ENCODE results near the gene EFNA2.
A peak's percentile ranks its signal among the peaks of the same experiment; 100 is the strongest.

The EFNA2 gene

DNA sequence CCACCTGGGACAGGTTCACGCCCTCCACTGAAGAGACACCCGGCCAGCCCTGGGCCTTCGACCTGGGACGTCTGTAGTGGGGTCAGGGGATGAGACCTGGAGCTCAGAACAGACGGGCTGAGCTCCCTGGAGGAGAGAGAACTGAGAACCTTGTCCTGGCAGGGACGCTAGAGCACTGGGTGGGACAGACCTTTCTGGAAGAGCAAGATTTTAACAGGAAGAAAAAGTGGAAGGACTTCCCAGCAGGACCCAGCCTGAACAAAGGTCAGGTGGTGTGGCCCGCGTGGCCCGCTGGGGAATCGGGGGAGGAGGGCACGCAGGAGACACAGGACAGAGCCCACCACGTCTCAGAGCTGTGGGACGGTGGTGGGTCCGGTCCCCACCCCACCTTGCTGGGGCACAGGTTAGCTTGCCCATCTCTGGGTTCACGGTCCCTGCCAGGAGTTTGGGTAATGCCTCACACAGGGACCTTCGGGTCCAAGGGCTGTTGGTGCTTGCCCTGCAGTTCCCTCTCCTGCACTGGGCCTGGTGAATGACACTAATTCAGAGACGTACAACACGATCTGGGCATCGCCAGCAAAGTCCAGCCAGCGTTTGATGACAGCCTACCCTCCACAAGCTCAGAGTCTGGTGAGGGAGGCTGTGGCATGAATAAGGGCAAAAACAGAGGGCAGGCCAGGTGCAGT is 1.2 kb upstream of the EFNA2 start:
- no peak for DNase-seq (ENCODE audit: low read depth)

DNA sequence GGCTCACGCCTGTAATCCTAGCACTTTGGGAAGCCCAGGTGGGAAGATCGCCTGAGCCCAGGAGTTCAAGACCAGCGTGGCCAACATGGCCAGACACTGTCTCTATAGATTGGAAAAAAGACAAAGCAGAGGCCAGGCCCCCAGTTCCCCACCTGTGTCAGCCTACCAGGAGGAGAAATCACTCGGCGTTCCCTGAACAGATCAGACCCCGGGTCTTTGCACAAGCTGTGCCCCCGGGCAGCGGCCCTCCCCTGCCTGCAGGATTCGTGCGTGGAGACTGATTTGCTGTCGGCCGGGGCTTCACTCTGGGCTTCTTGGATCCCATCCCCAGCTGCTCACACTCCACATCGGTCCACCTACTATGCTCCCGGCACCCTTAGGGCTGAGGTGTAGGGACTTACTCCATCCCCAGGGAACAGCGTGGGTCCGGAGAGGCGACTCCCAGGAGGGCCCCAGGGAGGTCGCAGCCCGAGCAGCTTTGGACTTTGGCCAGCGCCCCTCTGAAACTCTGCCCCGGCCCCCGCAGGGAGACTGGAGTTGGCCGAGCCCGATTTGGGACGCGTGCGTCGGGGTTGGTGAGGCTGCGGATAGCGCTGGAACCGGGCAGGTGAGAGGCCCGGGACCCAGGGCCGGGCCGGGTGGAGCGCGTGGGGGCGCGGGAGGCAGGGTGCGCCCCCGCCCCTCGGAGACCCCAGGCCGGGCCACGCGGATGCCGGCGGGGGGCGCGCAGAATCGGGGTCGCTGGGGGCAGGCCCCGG is 515 bp upstream of the EFNA2 start:
- no peak for DNase-seq (ENCODE audit: low read depth)

DNA sequence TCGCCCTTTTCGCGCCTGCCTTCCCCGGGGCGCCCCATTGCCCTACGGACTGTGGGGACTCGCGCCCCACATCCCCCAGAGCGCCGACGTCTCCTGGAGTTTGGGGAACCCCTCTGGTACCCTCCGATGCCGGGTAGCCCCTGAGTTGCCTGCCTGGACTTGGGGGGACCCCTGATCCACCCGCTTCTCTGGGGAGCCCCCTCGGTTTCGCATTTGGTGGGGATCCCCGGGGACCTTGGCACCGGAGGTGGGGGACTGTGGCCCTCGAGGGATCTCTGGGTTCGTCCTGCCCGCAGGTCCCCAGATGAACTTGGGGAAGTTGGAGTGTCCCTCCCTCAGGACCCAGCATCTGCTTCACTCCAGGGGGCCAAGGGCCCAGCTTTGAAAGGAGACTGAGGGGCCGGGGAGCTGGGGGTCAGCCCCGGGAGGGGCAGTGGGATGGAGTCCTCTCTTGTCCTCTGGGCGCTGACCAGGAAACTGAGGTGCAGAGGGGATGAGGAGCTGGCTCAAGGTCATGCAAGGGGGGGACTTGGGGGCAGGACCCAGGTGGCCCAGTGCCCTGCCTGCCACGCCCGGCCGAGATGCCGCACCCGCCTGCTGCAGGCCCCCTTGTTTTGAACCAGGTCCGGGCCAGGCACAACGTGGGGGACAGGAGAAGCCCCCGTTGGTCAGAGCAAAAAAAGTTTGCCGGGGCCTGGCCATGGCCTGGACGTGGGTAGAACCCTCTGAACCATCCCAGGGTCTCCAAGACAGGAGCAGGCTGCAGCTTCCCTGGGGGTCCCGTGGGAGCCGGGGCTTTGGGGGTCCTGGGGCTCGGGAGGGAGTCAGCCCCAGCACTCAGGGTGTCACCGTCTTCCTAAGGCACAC is 1.0 kb downstream of the EFNA2 start:
- DNase-seq (ENCODE audit: low read depth) = no peak

DNA sequence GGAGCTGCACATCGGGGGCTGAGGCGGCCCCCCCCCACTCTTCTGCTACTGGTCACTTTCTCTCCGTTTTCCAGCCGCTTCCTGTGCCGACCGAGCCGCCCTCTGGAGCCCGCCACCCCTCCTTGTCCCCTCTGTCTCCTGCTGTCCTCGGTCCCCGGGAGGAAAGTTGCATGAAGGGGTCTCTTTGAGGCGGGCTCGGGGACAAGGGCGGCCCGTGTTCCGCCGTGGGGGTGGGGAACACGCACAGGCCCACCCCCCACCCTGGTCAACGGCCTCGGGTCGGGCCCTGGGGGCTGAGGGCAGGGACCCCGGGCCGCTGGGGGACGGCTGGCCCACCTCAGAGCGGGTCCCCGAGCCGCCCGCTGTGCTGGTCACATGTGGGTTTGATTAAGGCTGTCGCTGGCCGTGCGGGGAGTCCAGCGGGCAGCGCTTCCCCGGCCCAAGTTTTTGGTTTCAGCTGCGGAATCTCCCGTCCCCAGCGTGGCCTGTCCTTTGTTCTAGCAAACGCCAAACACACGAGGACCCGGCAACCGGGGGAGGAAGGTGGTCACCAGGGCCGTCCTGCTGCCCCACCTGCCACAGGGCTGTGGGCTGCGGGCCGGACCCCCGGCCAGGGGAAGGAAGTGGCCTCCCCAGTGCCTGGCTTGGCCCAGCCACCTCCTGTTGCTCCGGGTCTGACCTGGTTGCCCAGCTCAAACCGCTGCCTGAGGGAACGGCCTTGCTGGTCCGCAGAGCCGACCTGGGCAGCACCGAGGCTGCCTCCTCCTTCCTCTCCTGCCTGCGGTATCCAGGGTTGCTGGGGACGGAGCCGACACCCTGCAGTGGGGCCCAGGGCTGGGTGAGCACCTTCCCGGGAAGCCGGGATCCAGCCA is 1.9 kb downstream of the EFNA2 start:
- no peak for DNase-seq (ENCODE audit: low read depth)

DNA sequence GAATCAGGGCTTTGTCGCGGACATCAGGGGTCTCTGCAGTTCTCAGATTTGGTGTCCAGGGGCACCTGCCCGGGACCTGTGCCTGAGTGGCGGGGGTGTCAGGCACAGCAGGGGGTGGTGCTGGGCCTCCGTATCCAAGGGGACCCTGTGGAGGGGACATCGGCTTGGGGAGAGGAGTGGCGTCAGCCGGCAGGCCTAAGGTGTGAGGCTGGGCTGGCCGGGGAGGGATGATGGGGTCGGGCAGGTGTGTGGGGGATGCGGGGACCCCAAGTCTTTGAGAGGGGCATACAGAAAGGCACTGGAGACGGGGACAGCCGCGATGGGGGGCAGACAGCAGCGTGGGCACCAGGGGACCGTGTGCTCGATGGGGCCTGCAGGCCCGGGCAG is 2.5 kb downstream of the EFNA2 start:
- no peak for DNase-seq (ENCODE audit: low read depth)

DNA sequence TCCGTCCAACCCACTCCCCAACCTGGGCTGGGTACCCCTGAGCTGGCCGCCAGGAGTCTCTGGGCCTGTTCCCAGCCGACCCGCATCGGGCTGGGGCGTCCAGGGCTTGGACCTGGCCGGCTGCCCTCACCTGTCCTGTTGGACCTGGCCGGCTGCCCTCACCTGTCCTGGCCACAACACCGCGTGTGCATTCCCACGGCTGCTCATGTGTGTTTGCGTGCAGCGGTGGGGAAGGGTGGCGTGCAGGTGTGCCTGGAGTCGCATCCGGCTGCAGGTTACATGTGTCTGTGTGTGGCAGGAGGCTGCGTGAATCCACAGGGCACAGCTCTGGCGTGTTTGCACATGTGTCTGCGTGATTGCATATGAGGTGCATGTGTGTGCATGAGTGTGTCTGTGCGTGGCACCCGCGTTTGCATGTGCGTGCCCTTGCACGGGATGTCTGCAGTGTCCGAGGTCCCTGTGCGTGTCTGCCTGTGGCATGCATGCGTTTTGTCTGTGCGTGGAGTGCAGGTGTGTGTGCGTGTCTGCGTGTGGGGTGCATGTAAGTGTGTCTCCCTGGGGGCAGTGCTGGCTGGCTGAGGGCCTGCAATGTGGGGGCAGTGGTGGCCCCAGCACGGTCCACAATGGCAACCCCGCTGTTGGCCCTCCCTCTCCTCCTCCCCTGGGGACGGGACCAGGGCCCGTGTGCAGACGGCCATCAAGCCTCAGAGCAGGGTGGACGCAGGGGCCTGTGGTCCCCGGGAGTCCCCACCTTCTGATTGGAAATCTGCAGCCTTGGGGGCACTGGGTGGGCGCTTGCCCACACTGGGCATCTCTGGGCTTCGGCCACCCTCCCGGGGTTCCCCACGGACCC is 3.4 kb downstream of the EFNA2 start:
- no peak for DNase-seq (ENCODE audit: low read depth)

DNA sequence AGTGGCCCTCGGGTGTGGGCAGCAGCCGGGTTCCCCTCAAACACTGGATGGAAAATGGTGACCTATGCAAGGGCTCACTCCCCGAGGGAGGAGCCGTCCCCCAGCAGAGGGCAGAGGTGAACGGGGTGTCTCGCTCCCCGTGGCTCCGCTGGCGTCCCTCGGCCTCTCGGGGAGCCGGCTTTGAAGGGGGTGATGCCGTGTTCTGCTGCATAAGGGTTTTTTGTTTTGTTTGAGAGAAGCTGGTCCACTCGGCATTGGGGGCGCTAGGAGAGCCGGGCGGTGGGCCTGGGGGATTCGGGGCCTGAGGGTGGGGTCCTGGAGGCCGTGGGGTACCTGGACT is 4.0 kb downstream of the EFNA2 start:
- no peak for DNase-seq (ENCODE audit: low read depth)

DNA sequence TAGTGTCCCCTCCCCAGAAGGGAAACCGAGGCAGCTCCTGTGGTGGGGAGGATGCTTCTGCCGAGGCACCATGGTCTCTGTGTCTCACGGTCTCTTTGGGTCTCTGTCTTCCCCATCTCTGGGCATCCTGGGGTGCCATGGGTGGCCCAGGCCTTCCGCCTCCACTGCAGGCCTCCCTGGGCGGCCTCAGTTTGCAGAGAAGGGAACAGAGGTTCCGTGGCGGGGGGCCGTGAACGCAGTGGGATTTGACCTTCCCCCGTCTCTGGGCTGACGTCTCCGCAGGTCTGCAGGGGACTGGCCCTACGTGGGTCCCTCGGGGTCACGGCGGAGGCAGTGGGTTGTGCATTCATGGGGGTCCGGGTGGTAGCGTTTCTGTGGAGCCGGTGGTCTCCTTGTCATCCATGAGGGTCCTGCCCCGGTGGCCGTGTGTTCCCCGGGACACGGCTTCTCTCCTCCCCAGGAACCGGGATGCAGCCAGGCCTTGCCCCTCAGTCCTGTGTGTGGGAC is 4.6 kb downstream of the EFNA2 start:
- DNase-seq (ENCODE audit: low read depth) = no peak

DNA sequence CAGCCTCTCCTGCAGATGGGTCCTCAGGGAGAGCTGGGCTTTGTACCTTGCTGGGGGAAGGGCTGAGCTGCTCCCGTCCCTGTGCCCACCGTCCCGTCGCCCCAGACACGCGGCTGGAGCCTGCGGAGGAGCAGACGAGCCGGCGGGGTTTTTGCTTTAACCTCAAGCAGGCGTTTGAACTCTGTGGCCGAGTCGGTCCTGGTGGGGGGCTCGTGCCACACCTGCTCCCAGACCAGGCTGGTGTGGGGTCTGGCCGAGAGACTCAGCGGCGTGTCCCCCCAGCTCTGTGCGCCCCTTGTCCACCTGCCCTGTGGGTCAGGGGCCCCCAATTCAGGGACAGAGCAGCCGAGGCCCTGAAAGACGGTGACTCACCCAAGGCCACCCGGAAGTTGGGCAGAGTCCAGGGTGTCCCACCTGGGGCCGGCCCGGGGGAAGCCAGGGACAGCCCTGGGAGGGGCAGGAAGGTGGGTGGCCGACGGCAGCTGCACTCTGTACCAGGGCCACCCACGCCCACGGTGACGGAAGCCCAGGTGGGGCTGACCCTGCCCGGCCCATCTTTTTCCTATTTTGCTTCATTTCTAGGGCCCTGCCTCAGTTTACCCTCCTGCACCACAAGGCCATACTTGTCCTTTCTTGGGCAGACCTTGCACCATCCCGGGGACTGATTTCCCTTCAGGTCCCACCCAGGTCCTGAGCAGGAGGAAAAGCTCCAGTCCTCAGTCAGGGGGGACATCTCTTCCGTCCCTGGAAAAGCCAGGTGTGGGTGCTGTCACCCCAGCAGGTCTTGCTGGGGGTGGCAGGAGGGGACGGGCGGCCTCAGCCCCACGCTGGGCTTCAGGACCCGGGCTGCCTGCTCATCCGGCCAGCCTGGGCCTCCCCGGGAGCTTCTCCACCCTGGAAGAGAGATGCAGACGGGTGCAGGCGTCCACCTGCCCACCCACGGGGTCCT is 5.3 kb downstream of the EFNA2 start:
- no peak for DNase-seq (ENCODE audit: low read depth)

DNA sequence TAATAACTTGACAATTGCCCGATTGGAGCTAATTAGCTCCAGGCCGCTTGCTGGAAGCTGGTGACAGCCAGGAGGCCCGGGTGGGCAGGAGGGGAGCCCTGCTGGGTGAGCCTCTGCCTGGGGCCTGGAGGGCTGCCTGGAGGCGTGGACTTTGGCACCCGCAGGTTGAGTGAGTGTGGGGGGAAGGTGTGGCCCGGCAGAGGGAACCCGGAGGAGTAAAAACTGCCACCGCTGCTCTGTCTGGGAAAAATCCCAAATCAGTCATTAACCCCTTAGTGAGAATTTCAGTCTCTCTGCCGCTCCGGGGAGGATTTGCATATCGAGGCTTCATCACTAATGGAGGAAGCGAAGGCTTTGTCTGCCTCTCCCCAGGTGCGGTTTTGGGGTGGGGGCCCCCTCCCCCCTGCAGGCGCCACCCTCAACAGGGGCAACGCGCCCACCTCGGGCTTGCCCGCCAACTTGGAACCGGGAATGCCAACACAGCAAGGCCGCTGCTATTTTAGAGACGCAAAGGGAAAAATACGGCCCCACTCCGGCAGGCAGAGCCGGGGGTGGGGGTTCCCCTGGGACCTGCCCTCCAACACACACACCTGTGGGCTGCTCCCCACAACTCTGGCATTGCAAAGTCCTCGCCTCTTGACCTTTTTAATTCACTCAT is 6.2 kb downstream of the EFNA2 start:
- DNase-seq (ENCODE audit: low read depth) = no peak

DNA sequence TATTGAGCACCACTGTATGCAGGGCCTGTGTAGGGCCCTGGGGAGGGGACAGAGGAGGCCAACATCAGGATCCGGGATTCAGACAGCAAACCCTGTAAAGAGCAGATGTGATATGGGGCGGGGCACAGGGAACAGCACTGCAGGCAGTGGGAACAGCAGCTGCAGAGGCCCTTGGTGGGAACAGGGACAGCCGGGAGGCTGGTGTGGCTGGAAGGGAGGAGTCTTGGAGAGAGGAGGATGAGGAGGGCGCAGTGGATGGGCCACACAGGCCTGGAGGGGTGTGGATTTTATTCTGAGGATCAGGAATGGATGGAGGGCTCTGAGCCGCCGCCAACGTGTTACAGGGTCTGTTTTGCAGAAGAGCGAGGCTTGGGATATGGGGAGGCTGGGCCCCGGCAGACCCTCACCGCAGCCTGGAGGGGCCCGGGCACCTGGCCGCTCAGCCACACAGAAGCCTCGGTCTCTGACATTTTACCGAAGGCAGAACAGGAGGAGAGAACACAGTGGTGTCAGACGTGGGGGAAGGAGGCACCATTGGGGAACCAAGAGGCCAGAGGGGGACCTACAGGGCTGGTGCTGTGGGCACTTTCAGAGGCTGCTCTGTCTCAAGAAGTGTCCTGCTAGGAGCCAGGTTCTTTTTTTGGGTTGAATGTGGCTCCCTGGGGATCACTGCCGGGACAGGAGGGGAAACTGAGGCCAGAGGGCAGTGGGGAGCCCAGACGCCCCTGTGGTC is 6.9 kb downstream of the EFNA2 start:
- DNase-seq (ENCODE audit: low read depth) = no peak

DNA sequence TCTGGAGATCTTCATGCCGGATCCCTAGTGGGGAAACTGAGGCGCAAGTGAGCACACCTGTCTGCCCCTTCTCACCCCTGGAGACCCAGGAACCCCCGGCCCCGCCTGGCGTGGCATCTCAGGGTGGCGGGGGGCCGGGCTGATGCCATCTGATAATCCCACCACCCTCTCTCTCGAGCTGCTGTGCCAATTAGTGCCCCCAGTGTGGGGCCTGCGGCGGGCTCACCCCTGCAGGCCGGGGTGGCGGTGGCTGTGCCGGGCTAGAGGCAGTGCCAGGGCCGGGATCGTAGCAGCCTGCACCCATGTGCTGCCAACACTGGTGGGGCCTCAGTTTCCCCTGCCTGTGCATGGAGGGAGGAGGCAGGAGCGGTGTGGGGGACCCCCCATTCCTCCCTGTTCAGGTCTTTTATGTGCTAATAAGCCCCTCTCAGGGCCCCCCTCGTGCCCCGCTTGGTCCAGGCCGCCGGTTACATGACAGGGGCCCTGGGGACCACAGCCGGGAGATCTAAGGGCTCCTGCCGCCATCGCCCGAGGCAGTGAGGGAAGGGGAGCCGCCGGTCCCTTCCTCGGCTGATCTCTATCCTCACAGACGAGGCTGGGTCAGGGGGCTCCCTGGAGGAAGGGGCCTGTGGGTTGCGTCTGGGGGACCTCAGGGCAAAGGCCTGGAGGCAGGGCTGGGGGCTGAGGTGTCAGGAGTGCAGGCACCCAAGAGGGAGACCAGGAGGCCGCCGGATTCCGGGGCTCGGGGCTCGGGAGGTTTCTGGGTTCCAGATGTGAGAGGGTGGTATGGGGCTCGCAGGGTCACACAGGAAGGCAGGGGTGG is 8.3 kb downstream of the EFNA2 start:
- DNase-seq (ENCODE audit: low read depth) = no peak

DNA sequence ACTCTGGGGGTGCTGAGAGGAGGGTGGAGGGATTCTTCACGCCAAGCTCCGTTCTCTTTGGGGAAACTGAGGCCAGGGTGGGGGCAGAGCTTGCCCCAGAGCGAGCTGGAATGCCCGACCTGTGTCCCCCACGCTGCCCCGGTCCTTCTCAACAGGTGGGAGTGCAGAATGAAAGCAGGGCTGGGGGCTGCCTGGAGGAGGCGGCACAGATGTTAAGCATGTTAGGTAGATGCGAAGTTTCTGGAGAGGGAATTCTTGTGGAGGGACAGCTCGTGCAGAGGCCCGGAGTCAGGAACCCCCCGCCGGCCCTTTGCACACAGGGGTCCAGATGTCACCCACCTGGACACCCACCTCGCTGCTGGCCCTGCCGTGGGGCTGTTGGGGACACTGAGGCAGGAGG is 9.0 kb downstream of the EFNA2 start:
- DNase-seq (ENCODE audit: low read depth) = no peak

DNA sequence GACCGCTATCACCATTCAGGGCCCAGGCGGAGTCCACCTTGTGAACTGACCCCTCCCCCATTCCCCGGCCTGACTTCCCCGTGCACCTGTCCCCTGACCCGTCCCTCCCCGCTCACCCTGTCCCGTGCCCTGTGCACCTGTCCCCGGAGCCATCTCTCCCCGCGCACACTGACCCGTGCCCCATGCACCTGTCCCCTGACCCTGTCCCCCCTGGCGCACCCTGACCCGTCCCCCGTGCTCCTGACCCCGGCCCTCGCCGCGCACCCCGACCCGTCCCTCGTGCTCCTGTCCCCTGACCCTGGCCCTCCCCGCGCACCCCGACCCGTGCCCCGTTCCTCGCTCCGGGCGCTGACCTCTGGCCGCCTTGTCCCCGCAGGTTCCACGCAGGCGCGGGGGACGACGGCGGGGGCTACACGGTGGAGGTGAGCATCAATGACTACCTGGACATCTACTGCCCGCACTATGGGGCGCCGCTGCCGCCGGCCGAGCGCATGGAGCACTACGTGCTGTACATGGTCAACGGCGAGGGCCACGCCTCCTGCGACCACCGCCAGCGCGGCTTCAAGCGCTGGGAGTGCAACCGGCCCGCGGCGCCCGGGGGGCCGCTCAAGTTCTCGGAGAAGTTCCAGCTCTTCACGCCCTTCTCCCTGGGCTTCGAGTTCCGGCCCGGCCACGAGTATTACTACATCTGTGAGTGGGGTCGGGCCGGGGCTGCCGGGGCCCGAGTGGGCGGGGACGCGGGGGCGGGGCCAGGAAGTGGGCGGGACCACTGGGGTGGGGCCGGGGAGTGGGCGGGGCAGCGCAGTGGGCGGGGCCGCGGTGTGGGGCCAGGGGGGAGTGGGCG is 9.7 kb downstream of the EFNA2 start:
- DNase-seq (ENCODE audit: low read depth) = peak; percentile 17

DNA sequence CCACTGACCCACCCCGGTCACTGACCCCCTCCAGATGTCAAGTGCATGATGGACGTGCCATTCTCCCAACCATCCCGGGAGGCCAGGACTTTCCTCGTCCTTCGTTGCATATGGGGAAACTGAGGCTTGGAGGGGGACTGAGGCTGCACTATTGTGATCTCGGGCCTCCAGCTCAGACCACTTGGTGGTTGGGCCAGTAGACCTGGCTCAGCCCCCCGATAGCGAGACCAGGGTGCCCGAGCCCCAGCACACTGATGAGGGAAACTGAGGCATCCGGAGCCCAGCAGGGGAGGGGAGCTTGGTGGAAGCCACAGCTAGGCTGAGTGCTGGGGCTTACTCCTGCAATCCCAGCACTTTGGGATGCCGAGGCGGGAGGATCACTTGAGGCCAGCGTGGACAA is 10.4 kb downstream of the EFNA2 start:
- no peak for DNase-seq (ENCODE audit: low read depth)

DNA sequence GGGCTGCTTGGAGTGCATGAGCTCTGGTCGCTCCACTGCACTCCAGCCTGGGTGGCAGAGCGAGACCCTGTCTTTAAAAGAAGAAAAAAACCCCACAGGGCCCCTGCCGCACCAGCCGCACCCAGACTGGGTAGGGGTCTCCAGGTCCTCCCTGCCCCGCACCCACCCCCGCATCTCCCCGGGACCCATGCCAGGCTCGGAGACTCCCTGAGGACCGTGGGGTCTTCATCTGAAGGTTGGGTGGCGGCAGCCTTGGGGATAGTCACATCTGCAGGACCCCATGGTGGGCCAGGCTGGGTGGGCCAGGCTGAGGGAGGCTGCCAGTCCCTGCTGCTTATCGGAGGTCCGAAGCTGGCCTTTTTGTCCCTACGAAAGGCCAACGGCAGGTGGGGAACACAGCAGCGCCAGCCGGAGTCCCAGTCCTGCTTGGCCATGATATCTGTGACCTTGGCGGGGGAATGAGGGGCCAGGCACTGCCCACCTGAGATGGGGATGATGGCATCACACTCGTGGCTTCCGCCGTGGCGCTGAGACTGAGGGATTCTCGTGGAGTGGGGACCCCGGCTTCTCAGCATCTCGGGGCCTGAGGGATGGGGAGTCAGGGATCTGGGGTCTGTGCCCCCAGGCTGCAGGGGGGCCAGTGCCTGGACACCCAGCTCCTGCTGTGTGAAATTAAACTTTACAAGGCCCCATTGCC is 11.1 kb downstream of the EFNA2 start:
- no peak for DNase-seq (ENCODE audit: low read depth)
